Fibroblast of pulmonary artery (primary cell): Measurements from ENCODE around the gene NSUN7.

Experiments used
- DNase-seq: peaks from one replicate; pipeline ENCODE4 v3.0.0-alpha.2; 2010; ENCODE audit warnings: low read depth
- H3K4me3 ChIP-seq: replicated peaks from 2 replicates; pipeline ENCODE4 v1.5.1; 2011; ENCODE audit warnings: low read depth, mild to moderate bottlenecking, control low read depth, low read length, moderate library complexity
- TF ChIP-seq, protein P1 (sequence below): IDR thresholded peaks from 2 replicates; pipeline ENCODE4 v1.5.1; 2011; ENCODE audit warnings: mild to moderate bottlenecking, control low read depth, low read length, inconsistent platforms; ENCODE audit errors: missing control alignments

NSUN7 gene

GRCh38 chr4:40827758-40828157, 78.0 kb downstream of the NSUN7 start:
- no peak overlapping the region for H3K4me3 ChIP-seq
- DNase-seq, result no peak
- TF ChIP-seq, protein P1, sequence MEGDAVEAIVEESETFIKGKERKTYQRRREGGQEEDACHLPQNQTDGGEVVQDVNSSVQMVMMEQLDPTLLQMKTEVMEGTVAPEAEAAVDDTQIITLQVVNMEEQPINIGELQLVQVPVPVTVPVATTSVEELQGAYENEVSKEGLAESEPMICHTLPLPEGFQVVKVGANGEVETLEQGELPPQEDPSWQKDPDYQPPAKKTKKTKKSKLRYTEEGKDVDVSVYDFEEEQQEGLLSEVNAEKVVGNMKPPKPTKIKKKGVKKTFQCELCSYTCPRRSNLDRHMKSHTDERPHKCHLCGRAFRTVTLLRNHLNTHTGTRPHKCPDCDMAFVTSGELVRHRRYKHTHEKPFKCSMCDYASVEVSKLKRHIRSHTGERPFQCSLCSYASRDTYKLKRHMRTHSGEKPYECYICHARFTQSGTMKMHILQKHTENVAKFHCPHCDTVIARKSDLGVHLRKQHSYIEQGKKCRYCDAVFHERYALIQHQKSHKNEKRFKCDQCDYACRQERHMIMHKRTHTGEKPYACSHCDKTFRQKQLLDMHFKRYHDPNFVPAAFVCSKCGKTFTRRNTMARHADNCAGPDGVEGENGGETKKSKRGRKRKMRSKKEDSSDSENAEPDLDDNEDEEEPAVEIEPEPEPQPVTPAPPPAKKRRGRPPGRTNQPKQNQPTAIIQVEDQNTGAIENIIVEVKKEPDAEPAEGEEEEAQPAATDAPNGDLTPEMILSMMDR, result no peak

DNA sequence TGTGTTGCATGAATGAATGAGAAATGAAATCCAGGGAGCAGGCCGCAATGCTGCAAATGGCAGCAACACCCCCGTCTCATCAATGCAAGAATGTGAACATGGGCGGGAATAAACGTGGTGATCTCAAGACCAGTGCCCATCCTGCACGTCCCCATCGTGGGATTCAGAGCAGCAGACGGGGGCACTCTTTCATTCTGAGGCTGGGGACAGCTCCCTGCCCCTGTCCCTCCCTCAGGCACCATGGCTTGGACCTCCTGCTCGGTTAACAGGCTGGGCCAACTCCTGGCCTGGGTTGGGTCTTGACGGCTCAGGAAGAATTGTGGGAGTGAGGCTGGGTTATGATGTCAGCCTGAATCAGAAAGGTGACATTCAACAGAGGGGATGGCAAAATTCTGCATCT, 78.9 kb downstream of the NSUN7 start:
- H3K4me3 ChIP-seq, result no peak overlapping the region
- DNase-seq, result no peak
- TF ChIP-seq, protein P1, result no peak

DNA sequence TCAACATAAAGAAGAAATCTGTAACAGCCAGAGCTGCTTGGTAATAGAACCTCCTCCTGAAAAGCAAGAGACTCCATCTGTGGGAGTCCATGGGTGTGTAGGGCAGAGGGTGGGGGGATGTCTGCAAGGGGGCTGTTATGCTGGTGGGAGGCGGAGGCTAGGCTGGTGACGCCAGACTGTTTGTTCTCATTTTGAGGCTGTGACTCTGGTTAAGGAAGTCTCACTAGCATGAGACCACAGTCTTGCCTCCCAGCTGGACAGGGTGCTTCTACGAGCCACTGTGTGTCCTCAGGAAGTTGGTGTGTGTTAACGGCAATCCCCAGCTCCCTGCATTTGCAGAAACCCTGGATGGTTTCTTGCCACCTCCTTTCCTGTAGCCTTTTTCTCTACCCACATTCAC, 79.8 kb downstream of the NSUN7 start:
- TF ChIP-seq, protein P1, result no peak
- DNase-seq, result no peak

DNA sequence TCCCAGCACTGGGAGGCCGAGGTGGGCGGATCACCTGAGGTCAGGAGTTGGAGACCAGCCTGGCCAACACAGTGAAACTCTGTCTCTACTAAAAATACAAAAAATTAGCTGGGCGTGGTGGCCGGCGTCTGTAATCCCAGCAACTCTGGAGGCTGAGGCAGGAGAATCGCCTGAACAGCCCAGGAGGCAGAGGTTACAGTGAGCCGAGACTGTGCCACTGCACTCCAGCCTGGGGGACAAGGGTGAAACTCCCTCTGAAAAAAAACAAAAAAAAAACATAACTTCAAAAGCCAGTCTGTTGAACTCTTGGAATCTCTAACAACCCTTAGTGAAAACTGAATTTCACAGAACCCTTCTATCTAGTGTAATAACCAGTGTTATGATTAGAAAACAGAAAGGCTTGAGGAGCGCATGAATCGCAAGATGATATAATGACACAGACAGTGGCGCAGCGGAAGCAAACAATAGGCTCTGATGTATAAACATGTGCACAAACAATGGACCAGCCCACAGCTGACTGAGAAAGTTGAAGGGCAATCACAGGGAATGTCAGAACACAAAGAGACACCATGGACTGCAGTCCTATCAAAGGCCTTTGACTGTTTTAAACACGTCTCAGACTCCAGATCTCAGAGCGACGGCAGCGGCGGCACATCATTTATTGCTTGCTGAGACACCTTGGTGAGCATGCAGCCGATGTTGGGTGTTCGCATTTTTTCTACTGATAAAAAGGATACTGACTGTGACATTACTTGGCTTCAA, 81.6 kb downstream of the NSUN7 start:
- TF ChIP-seq, protein P1, result no peak

More for the DNA sequence above, 79.8 kb downstream of the NSUN7 start:
- H3K4me3 ChIP-seq, result no peak overlapping the region

DNA sequence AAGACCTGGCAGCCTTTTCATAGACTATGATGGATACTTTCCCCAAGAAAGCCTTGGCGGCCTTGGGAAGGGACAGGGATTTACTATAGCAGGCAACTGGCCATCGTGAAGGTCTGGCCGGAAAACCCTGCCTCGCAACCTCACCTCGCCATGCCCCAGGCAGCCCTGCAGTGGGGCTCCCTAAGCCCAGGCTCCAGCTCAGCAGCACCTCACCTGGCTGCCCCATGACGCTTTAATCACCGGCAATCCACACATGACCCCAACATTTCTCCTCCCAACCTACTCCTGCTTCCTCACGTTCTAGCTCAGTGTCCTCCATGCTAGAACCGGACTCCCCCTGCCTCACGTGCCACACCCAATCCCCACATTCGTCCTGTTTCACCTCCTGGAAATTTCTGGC, 82.4 kb downstream of the NSUN7 start:
- TF ChIP-seq, protein P1, result no peak
- H3K4me3 ChIP-seq, result no peak overlapping the region
- DNase-seq, result no peak

More for the DNA sequence above, 81.6 kb downstream of the NSUN7 start:
- no peak for DNase-seq
- no peak overlapping the region for H3K4me3 ChIP-seq

DNA sequence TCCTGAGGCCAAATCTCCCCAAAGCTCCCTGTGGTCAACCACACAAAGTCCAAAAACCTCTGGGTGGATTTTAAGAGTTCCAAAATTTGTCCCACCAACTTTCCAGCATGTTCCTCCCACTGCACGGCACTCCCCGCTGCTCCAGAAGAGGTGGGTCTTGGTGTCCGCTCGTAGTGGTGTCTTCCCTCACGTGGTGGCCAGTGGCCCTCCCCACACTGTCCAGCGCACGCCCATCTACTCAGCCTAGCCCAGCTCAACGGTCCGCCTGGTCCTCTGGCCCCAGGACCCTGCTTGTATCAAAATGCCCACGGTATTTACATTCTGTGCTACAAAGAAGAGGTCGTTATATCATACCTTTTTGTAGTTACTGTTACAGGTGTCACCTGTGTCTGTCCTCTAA, 83.5 kb downstream of the NSUN7 start:
- TF ChIP-seq, protein P1, result no peak
- no peak for DNase-seq
- H3K4me3 ChIP-seq, result no peak overlapping the region
